ENCODE data around the gene ZNRF3. TPM values are rescaled to one million over a fixed set of nuclear protein-coding genes. Genes with fewer than 3 reads are reported as not detected.
"Not testable (repeated sequence)": the region's sequence is repeated elsewhere in the genome, so short reads cannot be mapped to it uniquely, and the experiment has no call there.

The ZNRF3 gene
- total RNA-seq, 2 donors from 2014 or later: 6.2 to 7.0 TPM

DNA sequence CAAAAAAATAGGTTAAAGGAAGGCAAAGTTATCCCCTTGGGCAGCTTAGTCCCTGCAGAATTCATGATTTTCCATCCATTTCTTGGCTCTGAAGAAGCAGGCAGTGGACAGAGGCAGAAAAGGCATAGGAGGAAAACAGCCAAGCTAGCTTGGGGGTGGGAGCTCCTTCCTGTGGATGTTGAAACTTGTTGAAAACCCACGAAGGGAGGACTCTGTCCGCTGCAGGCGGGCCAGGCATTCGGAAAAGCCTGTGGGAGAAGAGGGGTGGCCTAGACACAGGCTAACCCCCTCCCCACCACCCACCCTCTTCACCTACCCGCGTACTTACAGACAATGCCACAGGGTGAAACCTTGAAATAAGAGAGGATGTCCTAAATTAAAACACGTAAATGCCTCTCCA is 106.1 kb downstream of the ZNRF3 start:
- intact Hi-C loops (cut with DNase I, micrococcal nuclease): no loop called here
- DNase-seq (no peak), ATAC-seq (no peak)

DNA sequence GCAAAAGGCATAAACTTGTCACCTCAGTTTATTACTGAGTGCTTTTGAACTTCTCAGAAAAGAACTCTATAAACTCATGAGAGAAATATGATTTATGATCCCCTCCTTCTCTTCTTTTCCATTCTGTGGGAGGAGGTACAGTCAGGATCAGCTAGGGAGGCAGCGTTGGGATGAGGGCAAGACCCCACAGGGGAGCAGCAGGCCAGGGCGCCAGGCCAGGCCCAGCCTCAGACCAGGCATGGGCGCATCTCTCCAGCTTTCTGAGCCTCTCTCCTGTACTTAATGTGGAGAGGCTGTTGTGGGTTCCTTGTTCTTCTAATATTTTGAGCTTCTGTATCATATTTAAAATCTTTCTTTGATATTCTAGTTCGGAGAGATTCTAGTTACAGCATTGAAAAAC is 106.5 kb downstream of the ZNRF3 start:
- intact Hi-C loops (cut with DNase I, micrococcal nuclease): no loop called here
- DNase-seq: no peak
- no peak for ATAC-seq

DNA sequence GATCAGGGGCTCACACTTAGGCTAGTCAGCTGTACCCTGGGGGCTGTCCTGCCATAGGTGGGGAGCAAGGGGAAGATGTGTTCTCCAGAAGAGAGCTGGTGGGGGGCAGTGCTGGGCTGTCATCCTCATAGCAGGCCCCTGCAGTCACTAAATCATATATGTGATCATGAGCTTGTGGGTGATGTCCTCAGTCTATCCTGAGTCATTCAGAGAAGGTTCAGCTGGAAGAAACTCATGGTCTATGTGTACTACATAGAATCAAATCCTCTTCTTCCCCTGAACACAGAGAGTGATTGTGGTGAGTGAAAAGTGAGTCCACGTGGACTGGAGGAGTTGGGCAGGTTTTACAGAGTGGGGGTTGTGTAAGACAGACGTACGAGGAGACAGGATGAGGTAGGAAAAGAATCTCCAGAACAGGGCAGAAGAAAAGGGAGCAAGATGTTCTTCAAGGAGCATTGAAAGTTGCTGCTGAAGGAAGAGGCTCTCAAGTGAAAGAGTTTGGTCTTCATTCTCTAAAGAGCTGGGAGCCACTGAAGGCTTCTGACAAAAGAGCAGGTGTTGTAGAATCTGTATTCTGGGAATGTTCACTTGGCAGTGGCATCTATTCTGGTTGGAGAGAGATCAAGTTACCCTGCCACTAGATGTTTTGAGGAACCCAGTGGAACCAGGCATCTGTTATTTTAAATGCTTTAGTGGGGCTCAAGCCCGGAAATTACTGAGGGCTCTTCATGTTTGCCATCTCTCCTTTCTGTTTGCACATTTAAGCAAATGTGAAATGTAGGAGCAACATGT is 109.4 kb downstream of the ZNRF3 start:
- intact Hi-C loops (cut with DNase I, micrococcal nuclease): no loop called here
- DNase-seq: no peak
- no peak for ATAC-seq

DNA sequence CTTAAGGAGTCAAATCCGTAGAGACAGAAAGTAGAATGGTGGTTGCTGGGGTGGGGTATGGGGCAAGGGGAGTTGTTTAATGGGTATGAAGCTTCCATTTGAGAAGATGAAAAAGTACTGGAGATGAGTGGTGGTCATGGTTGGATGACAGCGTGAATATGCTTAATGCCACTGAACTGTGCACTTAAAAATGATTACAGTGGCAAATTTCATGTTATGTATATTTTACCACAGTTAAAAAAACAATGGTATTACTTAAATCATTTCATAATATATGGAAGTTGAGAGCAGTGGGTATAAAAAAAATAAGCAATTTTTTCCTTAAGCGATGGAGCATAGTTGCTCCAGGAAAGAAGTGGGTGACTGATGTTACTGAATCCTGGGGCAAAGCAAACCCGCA is 111.2 kb downstream of the ZNRF3 start:
- ATAC-seq (no peak), DNase-seq (no peak)
- intact Hi-C loops (cut with DNase I, micrococcal nuclease): no loop called here

- no peak for ATAC-seq
- intact Hi-C loops (cut with DNase I, micrococcal nuclease): no loop called here
- no peak for DNase-seq
These were observed 112.2 kb downstream of the ZNRF3 start for GRCh38 chr22:28995551-28995950.

DNA sequence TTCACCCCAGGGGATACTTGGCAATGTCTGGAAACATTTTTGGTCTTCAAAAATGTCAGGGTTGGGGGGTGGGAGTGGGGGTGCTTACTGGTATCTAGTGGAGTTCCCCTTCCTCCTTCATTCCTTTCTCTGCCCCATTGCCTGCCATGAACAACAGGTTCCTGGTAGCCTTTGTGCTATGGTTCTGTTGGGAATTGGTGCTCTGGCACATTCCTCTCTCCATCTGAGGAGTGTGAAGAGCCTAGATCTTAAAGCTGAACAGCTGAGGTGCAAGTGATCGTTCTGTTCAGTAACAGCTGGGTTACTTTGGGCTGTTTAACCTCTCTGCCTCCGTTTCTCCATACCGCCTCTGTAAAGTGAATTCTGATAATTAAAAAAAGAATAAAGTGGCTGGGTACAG is 114.0 kb downstream of the ZNRF3 start:
- intact Hi-C loops (cut with DNase I, micrococcal nuclease): no loop called here
- no peak for ATAC-seq
- DNase-seq: no peak

DNA sequence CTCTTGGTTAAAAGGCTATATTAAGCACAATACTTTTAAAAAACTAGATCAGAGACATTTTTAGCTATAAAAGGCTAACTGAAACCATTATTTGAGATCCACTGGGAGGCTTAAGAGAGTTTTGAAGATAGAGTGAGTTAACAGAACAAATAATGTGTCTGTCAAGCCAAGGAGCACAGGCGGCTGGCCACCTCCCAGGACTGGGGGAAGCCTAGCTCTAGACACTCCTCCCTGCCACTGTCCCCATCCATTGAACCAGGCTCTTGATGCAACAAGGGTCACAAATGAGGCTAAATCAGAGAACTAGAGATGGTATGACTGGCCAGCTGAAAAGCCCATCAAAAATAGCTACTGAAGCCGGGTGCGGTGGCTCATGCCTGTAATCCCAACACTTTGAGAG is 115.3 kb downstream of the ZNRF3 start:
- ATAC-seq: no peak
- intact Hi-C loops (cut with DNase I, micrococcal nuclease): no loop called here

DNA sequence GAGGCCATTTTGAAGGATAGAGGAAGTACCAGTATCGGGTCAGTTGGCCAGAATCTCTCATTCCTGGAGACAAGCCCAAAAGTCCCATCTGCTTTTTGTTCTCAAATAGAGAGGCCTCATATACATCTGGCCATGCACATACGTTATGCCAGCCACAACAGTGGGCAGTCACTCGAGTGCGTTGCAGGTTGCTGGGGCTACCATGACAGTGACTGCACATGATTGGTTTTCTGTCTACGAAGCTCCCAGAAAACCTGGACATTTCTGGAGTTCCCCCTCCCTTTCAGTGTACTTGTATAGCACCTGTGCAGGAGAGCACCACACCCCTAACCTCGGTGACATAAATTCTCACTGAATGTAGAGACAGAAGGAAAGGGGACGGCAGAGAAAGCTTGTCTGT is 116.1 kb downstream of the ZNRF3 start:
- intact Hi-C loops (cut with DNase I, micrococcal nuclease): no loop called here
- DNase-seq: no peak
- ATAC-seq: peak; percentile 61

More for the DNA sequence above, 115.3 kb downstream of the ZNRF3 start:
- no peak for DNase-seq

DNA sequence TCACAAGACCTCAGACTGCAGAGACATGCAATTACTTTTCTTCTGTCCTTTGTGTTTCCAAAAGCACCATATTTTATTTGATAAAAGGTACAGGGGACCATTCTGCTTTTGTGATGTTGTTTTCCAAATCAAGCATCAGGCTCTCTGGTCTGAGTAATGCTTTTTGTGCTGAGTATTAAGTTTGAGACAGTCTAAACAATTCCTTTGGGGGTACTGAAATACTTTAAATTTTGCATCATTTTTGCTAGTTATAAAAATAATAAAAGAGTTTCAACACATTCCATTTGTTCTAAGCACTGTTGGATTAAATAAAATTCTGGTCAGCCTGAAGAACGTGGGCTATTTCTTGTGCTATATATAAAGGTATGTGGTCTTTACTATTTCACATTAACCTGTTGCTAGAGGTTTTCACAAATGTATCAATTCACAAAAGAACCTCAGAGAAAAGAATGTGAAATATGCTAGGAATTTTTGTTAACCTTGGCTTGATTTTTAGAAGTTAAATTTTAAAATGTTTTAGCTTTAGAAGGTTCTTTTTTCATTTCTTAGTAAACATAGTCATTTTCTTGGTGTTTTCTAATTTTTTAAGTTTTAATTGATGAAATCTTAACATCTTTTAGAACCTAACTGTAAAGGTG is 116.7 kb downstream of the ZNRF3 start:
- intact Hi-C loops (cut with DNase I, micrococcal nuclease): no loop called here
- DNase-seq (no peak), ATAC-seq (no peak)

- no peak for DNase-seq
- no peak for ATAC-seq
- intact Hi-C loops (cut with DNase I, micrococcal nuclease): no loop called here
These were observed 117.3 kb downstream of the ZNRF3 start for GRCh38 chr22:29000641-29001040.

GRCh38 chr22:29002603-29003002 is 119.2 kb downstream of the ZNRF3 start:
- DNase-seq (no peak), ATAC-seq (no peak)
- intact Hi-C loops (cut with DNase I, micrococcal nuclease): no loop called here

GRCh38 chr22:29003552-29003951 is 120.2 kb downstream of the ZNRF3 start:
- ATAC-seq (no peak), DNase-seq (no peak)
- intact Hi-C loops (cut with DNase I, micrococcal nuclease): no loop called here

DNA sequence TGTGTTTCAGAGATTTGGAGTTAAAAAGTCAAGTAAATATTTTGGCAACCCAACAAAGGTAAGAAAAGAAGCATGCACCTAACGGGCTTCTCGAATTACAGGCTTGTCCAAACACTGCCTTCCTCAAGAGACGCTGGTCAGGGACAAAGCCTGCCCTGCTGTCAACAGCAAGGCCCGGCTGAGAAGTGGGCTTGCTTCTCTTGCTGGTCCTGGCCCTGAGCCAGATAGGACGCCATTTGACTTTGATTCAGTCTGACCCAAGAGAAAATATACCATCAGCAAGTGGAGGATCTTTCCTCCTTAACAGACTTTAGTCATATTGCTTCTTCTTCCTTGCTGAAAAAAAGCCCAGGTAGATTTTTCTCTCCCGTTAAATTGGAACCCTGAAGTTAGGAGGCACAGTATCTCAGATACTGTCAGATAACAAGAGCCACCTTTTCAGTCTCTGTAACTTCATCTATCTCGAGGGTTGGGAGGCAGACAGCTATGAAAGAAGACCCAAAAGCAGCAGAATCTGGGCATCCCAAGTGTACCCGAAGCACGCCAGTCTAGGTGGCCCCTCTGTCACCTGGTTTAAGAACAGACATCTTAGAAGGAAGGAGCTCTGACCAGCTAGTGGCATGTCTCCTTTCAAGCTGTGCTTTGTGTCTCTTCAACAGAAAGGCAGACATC is 120.7 kb downstream of the ZNRF3 start:
- ATAC-seq (no peak), DNase-seq (no peak)
- intact Hi-C loops (cut with DNase I, micrococcal nuclease): no loop called here

- intact Hi-C loops (cut with DNase I, micrococcal nuclease): no loop called here
- ATAC-seq: peak; percentile 88
- peak; percentile 58 to 66 for DNase-seq
These were observed 121.4 kb downstream of the ZNRF3 start for GRCh38 chr22:29004647-29005371.

GRCh38 chr22:29005754-29006153 is 122.4 kb downstream of the ZNRF3 start:
- intact Hi-C loops (cut with DNase I, micrococcal nuclease); ATAC-seq; DNase-seq: not testable (repeated sequence)

DNA sequence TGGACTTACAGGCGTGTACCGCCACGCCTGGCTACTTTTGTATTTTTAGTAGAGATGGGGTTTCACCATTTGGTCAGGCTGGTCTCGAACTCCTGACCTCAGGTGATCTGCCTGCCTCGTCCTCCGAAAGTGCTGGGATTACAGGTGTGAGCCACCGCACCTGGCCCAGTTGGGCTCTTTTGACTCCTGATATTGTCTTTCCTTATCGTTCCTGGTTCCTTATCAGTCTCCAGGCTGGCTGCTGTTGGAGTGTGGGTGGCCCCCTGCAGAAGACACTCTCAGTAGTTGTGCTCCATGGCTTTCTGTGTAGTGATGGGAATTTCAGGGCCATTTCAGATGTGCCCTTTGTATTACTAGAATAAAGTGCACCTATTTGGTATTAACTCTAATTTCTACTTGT is 123.0 kb downstream of the ZNRF3 start:
- intact Hi-C loops (cut with DNase I, micrococcal nuclease): no loop called here
- DNase-seq: no peak
- ATAC-seq: no peak

DNA sequence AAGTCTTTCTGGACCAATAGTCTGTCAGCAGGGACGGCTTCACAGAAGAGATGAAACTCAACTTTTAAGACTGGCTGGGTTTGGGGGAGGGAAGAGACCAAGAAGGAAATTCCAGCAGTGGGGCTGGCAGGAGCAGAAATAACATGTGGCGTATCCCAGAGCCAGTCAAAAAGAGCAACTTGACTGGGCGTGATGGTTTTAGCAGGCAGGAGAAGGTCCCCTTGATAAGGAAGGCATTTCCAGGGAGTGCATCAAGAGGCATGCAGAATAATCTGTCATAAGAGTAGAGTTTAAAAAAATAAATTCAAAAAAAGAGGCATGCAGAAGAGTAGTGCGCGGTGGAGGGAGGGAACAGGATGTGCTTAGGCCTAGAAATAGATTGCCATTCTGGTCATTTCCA is 125.8 kb downstream of the ZNRF3 start:
- no peak for ATAC-seq
- DNase-seq: no peak
- intact Hi-C loops (cut with DNase I, micrococcal nuclease): no loop called here

DNA sequence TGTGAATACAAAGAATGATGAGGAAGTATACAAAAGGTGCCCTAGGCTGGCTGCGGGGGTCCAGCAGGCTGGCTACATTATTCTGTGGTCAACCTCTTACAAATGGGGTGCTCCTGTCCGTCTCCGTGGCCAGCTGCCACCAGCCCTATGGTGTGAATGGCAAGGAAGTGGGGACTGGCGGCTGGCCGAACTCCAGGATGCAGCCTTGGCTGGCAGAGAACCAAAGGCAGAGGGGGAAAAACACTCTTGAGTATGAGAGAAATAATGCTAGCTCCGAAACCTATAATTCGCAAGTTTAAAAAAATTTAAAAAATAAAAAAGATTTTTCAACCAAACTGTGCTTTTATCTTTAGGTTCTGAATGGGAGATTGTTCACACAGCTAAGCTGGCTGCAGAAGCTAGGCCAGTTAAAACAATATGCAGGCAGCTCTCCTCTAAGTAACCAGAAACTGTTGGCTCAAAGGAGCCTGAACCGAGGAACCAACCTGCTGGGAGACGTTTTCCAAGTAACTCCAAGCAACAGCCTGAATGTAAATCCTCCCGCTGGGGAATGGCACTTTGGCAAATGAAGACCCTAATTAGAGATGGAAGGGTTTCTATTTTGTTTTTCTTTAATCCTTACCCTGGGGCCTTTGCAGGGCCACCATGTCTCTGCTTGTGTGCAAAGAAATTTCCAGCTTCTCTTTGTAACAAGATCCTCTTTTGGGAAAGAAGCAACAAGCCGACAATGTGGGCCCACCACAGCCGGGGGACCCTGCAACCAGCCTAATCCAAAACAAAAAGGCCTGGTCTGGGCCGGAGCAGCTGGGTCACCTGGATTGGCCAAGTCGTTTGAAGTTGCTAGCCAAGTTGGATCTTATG is 128.1 kb downstream of the ZNRF3 start:
- peak; percentile 45 to 56 for DNase-seq
- peak; percentile 68 for ATAC-seq
- intact Hi-C loops (cut with DNase I, micrococcal nuclease): no loop called here

- DNase-seq (peak in 1 of 2 donors; percentile 32), ATAC-seq (peak; percentile 94)
- intact Hi-C loops (cut with DNase I, micrococcal nuclease): no loop called here
These were observed 128.7 kb downstream of the ZNRF3 start for GRCh38 chr22:29012101-29012433.

All from left colon (tissue), 2 donors.